Activated CD8-positive, alpha-beta memory T cell treated with anti-CD3 and anti-CD28 coated beads, Interleukin-2, amount 50 U/mL, for 4 hours (primary cell): ENCODE results near the gene MYZAP.

Source experiments
- DNase-seq: peaks from one replicate; pipeline ENCODE4 v3.0.0-alpha.2; 2020

Gene MYZAP

DNA sequence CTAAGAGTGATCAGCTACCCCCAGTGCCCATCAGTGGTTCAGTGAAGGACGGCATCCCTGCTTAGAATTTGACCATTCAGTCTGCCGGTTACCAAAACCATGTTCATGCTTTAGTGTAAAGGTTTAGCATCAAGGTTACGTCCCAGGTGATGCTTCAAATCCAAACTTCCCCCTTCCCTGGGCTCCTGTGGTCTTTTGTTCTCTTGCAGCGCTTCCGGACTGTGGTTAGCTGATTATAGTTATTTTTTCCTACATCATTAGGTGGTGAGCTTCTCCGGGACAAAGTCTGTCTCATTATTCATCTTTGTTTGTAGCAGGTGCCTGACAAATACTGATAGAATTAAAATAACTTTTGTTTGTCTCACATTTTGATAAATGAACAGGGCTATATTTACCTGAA, 28.3 kb upstream of the MYZAP start:
- DNase-seq: no peak

DNA sequence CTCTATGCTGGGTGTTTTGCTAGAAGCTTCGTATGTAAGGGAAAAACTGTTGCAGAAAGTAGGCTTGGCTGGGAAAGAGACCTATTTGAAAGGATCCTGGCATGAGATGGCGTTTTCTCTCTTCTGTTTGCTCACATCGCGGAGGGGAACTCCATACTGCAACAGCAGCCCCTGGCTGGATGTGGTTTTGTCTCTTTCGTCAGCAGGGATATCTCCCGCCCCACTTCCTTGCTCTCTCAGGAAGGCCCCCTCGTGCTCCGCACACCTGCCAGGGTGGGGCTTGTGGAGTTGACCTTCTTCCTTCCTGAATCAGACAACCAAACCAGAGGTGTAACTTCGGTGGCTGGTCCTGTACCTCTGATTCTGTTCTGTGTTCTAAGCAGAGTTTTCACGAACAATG, 26.4 kb upstream of the MYZAP start:
- no peak for DNase-seq

DNA sequence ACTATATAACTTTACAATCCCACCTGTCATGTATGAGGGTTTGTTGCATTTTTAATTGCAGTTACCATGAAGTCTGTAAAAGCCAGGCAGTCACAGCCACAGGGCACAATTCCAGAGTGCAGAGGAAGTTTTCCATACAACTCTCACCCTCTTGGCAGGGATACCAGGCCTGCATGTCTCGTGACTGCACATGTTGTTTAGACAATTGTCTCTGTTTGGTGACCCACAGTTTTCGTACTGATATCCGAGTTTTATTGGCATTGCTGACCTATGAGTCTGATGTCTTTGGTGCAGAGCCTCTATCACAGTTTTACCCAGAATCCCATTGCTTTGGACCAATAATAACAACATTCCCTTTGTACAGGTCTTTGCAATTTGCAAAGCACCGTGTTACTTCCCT, 24.9 kb upstream of the MYZAP start:
- no peak for DNase-seq

DNA sequence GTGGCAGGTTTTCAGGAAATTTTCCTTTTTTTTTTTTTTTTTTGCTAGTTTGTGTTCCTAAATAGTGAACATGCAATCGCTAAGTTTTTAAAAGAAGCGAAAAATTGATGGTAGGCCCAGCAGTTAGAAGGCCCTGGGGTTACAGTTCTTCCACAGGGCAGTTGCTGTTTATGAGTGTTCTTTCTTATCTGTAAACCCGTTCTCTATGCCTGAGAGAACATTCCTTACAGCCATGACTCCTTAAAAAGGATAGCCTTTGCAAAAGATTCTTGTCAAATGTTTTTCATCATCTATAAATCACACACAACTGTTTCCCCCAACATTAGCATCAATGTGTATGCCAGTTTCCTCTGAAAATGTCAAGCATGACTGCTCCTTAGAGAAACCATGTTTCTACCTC, 23.8 kb upstream of the MYZAP start:
- DNase-seq: no peak

DNA sequence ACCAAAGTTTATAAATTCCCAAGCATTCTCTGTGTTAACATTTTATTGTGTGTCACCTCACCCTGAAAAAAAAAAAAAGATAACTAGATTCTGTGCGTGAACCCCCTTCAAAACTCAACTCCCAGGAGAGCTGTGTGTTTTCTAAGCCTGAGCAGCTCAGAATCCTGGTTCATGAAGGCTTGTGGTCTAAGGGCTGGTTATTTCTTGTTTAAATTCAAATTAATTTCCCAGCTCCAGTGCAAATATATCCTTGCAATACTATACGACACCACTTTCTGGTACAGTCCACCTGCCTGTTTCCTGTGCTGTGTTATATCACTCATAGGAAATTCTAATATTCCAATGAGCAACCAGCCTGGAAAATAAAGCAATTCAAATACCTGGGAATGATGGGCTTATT, 23.4 kb upstream of the MYZAP start:
- DNase-seq: no peak

DNA sequence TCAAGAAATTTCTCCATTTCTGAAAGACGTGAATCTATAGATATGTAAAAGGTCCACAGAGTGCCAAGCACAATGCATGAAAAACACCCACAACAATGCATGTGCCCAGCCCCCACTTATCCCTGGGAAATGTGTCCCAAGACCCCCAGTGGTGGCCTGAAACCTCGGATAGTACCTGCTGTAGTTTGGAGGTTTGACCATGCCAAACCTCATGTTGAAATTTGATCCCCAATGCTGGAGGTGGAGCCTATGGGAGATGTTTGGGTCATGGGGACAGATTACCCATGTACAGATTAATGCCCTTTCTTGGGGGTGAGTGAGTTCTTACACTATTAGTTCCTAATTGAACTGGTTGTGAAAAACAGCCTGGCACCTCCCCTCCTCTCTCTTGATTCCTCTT, 21.4 kb upstream of the MYZAP start:
- no peak for DNase-seq

DNA sequence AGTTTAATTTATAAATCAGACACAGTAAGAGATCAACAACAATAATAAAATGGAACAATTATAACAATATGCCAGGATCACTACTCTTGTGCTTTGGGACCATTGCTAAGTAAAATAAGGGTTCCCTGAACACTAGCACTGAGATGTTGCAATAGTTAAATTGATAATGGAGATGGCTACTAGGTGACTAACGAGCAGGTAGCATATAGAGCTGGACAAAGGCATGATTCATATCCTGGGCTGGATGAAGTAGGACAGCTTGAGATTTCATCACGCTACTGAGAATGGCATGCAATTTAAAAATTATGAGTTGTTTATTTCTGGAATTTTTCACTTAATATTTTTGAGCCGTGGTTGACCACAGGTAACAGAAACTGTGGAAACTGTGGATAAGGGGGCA, 20.7 kb upstream of the MYZAP start:
- no peak for DNase-seq

DNA sequence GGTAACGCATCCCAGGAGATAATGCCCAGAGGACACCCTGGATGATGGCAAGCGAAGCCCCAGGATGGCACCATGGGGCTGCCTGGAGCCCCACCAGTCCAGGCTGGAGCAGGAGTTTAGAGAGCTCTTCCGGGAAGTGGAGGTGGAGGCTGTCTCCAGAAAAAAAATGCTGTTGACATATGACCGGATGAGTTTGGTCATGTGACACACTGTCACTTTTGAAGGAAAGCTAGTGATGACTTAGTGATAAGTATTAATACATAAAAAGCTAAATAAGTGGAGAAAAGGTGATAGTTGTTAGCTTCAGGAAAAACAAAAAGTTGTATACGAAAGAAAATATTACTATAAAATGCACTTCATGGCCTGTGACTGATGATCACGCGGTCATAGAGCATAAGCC, 20.0 kb upstream of the MYZAP start:
- no peak for DNase-seq

DNA sequence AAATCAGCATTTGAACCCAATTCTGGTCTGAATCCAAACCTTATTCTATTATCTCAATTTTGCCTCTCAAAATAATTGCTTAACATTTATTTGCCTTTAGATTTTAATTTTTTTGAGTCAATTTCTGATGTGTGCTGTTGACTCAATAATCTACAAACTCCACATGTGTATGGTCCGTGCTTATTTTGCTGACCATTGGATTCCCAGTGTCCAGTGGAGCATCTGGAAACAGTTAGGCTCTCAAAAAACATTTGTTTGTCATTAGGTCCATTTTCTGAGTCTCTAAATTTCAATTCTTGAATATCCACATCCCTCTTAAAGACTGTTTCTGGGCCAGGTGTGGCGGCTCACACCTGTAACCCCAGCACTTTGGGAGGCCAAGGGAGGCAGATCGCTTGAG, 19.2 kb upstream of the MYZAP start:
- DNase-seq: no peak

DNA sequence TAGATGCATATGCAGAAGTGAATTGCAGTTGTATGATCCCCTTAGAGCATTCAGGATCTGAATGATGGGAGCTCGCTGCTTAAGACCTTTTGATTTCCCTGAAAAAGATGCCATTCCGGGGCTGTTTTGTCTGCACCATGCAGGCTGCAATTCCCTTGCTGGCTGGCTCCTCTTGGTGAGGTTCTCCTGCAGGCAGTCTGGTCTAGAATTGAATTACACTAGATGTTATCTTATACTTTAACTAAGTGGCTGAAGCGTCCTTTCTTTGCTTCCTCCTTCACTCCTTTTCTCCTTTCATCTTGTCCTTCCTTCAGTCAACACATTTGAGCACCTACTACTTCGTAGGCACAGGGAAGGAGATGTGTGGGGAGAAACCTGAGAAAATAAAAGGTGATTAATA, 18.6 kb upstream of the MYZAP start:
- DNase-seq: no peak

DNA sequence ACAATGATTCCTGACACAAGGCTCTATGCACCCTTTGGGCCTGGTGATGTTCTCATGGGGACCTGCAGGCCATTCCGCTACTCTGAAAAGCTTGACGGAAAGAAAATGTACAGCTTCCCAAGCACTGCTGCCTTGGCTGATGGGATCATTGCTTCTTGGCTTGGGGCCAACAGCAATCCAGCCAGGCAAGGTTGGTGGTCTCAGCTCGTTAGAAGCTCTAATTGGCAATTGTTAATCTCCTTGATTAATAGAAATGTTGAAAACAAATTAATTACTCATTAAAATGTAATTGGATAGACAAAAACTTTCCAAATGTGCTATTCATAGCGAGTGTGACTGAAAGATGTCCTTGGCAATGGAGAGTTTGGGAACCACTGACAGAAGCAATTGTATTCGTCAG, 16.3 kb upstream of the MYZAP start:
- DNase-seq: no peak

DNA sequence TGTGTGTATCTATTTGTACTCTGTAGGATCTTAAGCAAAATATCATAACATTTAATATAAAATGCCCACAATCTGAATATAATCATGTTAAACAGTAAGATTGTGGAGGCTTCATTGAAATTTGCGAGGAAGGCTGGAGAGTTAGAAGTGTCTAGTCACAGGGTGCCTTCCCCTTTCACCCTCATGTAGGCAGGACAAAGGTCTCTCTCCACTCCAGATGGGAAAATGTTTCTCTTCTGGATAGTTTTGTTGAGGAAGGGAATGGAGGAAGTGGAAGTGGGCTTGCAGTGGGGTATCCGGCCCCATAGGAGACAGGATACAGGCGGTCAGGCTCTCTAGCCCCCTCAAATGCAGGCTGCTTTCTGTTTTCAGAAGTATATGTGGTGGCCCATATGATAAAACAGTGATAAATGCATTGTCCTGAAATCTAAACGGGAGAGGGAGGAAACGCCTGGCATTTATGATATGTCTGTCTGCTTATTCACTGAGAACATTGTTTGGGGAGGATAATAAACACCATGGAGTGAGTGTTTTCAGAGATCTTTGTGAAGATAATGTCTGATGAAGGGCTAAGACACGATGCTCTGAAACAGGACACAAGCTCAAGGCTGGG, 13.3 kb upstream of the MYZAP start:
- no peak for DNase-seq

DNA sequence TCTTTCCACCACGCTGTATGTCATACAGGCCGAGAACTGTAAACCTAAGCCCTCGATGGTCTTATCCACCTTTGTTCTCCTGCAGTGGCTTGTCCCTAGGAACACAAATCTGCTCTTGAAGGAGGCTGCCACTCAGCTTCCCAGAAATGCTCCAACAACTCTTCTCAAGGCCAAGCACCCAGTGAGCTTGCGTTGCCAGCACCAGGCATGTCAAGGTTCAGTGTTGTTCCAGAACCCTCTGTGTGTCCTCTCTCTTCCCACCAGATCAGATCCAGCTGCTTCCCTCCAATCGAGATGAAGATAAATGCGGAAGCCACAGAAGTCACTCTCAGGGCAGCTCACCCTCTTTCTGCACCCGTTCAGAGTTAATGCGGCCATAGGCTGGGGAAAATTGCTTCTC, 11.3 kb upstream of the MYZAP start:
- no peak for DNase-seq

DNA sequence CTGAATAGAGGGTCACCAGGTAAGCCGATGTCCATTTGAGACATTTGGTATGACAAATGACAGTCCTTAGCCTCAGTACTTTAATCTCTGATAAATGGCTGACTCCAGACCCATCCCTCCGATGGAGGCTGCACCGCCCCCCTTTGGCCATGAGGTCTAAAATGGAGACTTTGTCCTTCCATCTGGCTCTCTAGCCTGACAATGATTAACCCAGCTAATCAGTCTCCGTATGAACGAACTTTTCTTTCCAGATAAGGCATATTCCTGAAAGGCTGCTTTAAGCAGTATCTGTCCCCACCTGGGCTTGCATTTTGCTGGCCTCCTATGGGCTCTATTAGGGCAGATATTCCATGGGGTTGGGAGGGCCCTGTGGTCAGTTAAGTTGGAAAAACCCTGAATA, 10.8 kb upstream of the MYZAP start:
- DNase-seq: no peak

DNA sequence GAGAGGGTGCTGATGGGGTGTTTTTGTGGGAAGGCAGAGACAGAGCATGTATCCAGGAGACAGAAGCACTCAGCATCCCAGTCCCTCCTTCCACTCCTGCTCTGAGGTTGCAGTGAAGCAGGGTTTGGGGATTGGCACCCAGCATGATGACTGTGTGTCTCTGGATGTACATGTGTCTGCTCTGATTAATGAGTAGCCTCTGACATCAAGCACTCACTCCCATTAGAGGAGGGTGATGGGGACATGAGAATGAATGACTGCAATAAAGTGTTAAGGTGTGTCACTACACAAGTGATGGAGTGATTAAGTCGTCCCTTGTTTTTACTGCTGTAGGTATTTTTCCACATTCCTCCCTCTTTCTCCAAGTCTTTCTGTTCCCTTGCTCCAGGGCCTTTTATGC, 9.6 kb upstream of the MYZAP start:
- DNase-seq: no peak

DNA sequence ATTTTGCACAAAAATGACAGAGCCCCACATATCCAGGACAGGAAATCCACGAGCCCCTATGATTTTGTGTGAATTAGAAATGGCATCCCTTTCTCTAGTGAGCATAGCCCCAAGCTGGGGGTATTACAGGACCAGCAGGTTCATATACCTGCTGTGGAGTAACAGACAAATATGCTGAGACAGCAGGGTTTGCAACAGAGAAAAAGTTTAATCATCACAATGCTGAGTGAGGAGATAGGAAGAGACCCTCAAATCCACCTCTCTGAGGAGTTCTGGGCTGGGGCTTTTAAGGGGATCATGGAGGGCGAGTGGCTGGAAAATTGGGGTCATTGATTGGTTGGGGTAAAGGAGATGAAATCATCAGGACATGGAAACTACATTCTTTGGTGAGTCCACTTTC, 8.4 kb upstream of the MYZAP start:
- no peak for DNase-seq

DNA sequence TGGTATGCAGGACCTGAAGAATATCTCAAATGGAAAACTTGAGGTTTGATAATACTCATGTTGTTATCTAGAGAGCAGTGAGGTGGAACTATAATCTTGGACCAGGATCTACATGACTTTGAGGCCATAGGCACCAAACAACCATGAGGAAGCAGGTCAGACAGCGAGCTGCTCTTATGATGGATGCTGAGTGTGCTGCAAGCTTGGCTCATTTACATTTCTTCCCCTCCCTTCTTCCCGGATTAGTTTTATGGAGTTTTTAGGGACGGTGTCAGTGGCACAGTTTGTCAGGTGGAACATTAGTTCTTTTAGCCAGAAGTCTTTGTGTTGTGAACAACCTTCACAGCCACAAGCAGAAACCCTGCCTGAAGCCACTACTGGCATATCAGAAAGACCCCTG, 8.0 kb upstream of the MYZAP start:
- DNase-seq: no peak

DNA sequence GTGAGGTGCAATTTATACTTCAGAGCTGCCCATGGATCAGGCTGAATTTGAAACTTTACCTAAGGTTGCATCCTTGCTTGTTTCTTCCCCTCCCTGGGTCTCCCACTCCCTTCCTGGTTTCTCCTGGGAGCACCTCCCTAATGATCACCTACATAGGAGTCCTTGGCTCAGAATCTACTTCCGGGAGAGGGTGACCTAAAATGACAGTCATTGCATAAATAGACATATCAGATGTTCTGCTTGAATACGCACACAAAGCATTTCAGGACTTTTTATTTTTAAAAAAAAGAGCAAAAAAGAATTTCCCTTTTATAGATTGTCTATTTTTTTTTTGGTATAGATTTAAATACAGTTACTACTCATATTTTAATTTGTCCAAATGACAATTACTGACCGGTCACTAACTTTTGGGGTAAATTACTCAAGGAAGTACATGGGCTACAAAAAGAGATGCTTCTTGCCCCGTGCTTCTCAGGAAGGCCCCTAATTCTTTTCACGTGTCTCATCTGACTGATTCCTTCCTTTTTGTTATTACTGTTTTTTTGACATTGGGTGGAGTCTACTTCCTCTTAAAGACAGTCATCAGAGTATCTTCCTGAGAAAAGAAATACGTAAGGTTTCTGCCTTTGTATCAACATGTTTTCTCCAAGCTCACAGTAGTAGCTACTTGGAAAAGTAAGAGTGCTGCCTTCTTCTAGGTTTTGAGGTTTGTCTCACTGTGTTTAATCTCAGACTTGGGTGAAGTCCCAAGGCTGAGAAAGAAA, 4.9 kb upstream of the MYZAP start:
- DNase-seq: no peak

DNA sequence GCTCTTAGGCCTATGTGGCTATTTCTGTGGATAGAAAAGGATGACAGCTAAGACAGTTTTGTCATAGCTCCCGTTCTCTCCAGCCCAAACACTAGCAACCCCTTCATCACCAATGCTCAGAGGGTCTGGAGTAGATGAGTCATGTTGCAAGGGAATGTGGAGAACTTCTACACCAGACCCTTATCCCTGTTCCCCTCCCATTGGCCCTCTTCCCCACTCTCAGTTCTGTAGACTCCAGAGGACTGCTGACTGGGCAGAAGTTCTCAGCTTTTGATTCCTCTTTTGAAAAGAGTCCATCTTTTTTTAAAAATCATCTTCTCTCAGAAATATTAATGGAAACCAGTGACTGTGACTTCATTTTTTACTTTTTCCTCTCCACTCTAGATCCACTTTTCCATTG, 2.4 kb upstream of the MYZAP start:
- no peak for DNase-seq

DNA sequence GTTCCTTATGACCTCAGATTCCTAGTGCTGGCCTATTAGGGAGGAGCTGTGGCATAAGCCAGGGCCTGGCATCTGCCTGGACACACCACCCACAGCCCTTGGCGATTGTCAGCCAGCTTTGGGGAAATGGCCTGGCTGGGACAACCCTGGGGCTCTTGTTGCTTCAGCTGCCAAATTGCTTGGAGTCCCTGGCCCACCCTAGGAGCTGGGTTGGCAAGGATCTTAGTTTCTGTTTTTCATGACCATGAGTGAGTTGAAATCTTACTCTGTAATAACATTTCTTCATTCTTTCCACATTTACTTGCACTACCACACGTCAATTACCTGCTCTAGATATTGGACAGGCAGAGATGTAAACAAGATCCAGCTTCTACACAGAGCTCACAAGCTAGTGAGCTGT, 1.9 kb upstream of the MYZAP start:
- DNase-seq: no peak

DNA sequence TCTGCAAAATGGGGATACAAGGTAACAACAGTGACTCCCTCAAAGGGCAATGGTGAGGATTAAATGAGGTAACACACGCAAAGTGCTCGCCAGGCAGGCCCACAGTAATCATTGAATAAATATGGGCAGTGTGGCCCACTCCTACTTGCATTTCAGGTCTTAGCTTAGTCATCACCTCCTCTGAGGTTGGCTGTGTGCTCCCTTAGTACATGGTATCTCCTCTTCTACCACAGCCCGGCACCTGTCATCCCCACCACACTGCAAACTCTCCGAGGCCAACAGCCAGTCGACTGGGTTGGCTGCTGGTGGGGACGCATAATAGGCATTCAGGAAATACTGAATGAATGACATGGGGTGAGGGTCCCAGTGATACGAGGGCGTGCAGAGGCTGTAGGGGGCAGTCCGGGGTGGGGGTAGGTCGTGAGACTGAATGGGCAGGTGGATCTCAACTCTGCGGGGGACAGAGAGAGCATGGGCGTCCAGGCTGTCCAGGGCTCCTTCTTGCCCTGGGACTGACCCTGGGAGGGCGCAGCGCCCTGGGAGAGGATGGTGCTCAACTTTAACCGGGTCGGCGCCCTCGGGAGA, 375 bp upstream of the MYZAP start:
- DNase-seq: no peak

DNA sequence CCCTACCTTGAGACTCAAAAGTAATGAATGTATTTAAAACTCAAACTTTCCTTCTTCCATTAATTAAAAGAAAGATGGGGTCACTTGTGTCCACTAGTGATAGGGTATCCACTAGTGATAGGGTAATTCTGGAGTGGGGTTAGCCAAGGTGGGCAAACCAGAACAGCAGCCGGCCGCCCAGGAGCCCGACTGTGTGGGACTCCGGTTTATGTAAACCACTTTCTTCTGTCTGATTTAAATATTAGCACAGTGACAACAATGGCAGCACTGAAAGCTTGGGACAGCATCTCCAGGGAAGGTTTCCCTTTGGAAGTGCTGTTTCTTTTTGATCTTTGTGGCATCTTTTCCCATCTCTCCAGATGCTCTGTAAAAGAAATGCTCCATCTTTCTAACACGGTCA, 722 bp downstream of the MYZAP start:
- DNase-seq: no peak

DNA sequence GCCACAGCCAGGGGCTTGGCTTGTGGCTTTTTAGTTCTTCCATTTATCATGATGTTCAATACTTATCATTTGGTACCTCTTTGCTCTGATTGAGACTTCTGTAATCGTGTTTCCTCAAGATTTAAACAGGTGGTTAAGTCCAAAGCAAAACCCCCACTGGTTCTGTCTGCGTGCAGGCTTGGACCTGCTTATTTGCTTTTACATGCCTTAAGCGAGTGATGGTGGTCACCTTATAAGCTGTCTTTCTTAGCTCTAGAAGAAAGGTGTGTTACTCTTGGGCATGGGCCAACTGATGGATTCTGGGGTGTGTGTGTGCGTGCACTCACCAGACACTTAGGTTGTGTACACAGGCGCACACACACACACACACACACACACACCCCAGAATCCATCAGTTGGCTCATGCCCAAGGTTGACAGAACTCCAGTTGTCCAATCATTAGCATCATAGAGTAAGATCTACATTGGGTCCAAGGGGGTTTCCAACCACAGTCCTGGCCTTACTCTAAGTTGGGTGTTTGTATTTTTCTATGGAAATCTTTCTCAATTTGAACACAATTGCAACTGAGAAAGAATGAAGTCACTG, 1.2 kb downstream of the MYZAP start:
- no peak for DNase-seq

DNA sequence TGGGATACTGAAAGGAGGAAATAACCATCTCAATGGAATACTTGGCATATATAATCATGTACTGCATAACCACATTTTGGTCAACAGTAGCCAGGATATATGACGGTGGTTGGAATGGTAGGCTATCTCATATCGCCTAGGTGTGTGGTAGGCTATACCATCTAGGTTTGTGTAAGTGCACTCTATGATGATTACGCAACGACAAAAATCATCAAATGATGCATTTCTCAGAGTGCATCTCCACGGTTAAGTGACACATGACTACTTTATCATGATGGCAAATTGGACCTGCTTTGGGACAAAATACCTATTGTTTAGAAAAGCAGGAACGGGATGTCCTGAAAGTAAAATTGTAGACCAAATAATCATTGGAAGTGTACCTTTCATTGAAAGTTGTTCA, 2.8 kb downstream of the MYZAP start:
- no peak for DNase-seq
